K562 (cell line): ENCODE data around the gene NEK2. TPM values are rescaled to one million over a fixed set of nuclear protein-coding genes. Genes with fewer than 3 reads are reported as not detected.

Experiments used
- ARID1B ChIP-seq: fragments of 450-650 bp; IDR thresholded peaks from 2 replicates; pipeline ENCODE4 v1.6.1; 2016; ENCODE audit warnings: antibody characterized with exemption, mild to moderate bottlenecking, inconsistent platforms
- CC2D1A ChIP-seq: fragments of 450-650 bp; IDR thresholded peaks from 2 replicates; pipeline ENCODE4 v1.6.1; 2017; ENCODE audit warnings: mild to moderate bottlenecking
- E2F5 ChIP-seq: sonication (generic); formaldehyde crosslinking; IDR thresholded peaks from 2 replicates; pipeline ENCODE4 v1.8.0; 2022; ENCODE audit warnings: mild to moderate bottlenecking, missing genetic modification reagents
- E2F8 ChIP-seq: fragments of 450-650 bp; IDR thresholded peaks from 2 replicates; pipeline ENCODE4 v1.7.1; 2018; ENCODE audit warnings: mild to moderate bottlenecking, low read depth; ENCODE audit not compliant: partially characterized antibody
- ESRRA ChIP-seq: fragments of 450-650 bp; IDR thresholded peaks from 2 replicates; pipeline ENCODE4 v1.6.1; 2014; ENCODE audit warnings: low read depth, mild to moderate bottlenecking, moderate library complexity, borderline replicate concordance
- HMGXB4 ChIP-seq: sonication (generic); formaldehyde crosslinking; IDR thresholded peaks from 2 replicates; pipeline ENCODE4 v1.8.1; 2023; ENCODE audit warnings: mild to moderate bottlenecking, missing genetic modification reagents
- HNRNPH1 ChIP-seq: fragments of 200-400 bp; formaldehyde crosslinking; optimal IDR thresholded peaks from 2 replicates; pipeline ENCODE3; 2017; ENCODE audit warnings: low read depth, mild to moderate bottlenecking, low read length, moderate library complexity
- NRF1 ChIP-seq, 2 experiments: fragments of 450-650 bp; IDR thresholded peaks in 1 of 2; conservative IDR thresholded peaks in 1 of 2; 2 replicates each; pipeline ENCODE4 v1.6.1; 2014; ENCODE audit warnings: mild to moderate bottlenecking in 2 of 2
- RREB1 ChIP-seq: fragments of 250-450 bp; sonication (Bioruptor Pico); IDR thresholded peaks from 2 replicates; pipeline ENCODE4 v1.4.0; 2020
- TAF1 ChIP-seq: IDR thresholded peaks from 2 replicates; pipeline ENCODE4 v1.6.1; 2011; ENCODE audit warnings: mild to moderate bottlenecking, low read length, moderate library complexity; ENCODE audit not compliant: insufficient read depth, control insufficient read depth, severe bottlenecking; ENCODE audit errors: extremely low read depth
- ZBTB26 ChIP-seq: fragments of 450-650 bp; formaldehyde crosslinking; IDR thresholded peaks from 2 replicates; pipeline ENCODE4 v1.4.0; 2022; ENCODE audit warnings: missing genetic modification characterization
- ZEB2 ChIP-seq: fragments of 450-650 bp; IDR thresholded peaks from 2 replicates; pipeline ENCODE4 v1.6.1; 2016
- ZKSCAN3 ChIP-seq: fragments of 250-450 bp; sonication (Bioruptor Pico); IDR thresholded peaks from 2 replicates; pipeline ENCODE4 v1.4.0; 2020
- ZNF224 ChIP-seq: sonication (generic); formaldehyde crosslinking; IDR thresholded peaks from 2 replicates; pipeline ENCODE4 v1.8.0; 2022; ENCODE audit warnings: mild to moderate bottlenecking, missing genetic modification reagents
- ZNF507 ChIP-seq: conservative IDR thresholded peaks from 2 replicates; pipeline ENCODE4 v1.6.1; 2017; ENCODE audit warnings: missing genetic modification characterization, missing compliant biosample characterization
- ZNF764 ChIP-seq: fragments of 250-450 bp; sonication (Bioruptor Pico); IDR thresholded peaks from 2 replicates; pipeline ENCODE4 v1.4.0; 2020; ENCODE audit warnings: low read depth, mild to moderate bottlenecking, moderate library complexity
- ZNF780A ChIP-seq: fragments of 250-450 bp; sonication (Bioruptor Pico); IDR thresholded peaks from 2 replicates; pipeline ENCODE4 v1.5.0; 2021; ENCODE audit warnings: mild to moderate bottlenecking
- polyA plus RNA-seq, 8 experiments: library from polyadenylated mRNA; depleted of rRNA in 4 of 8; stranded (reverse) in 5 of 8; unstranded in 3 of 8; fragments of >200 nt; fragmentation: Nextera tagmentation in 2 of 8; fragmentation: Illumina TruSeq in 1 of 8; extraction: Ambion mirVana in 2 of 8; extraction: Trizol in 1 of 8; gene quantifications; 2 replicates each; pipeline versions ENCODE4 v1.2.1 to v1.2.3, GENCODE V29; 2011 to 2014; ENCODE audit warnings: inconsistent platforms in 1 of 8, missing spikeins in 1 of 8
- total RNA-seq, 7 experiments: library from RNA; depleted of rRNA in 6 of 7; stranded (reverse); fragments of >200 nt in 6 of 7; fragmentation: Illumina TruSeq in 2 of 7; extraction: Trizol in 2 of 7; gene quantifications; 2 replicates each; pipeline versions ENCODE4 v1.2.1 to v1.2.3, GENCODE V29; 2011 to 2021; ENCODE audit warnings: low replicate concordance in 1 of 7

The NEK2 gene
- total and polyA plus RNA-seq, 9 of the 15 experiments (the other 6 are each of a cell fraction or from before 2014, with no cell fraction given) = 30.0 to 74.7 (median 66.4) TPM

GRCh38 chr1:211613951-211614350 is 61.5 kb downstream of the NEK2 start (continued):
- TF ChIP-seq HMGXB4 (CRISPR knock-in tag) (no peak), ZKSCAN3 (no peak), HNRNPH1 (no peak), ZEB2 (no peak), ZBTB26 (CRISPR knock-in tag) (no peak), ZNF764 (CRISPR knock-in tag) (no peak), E2F8 (no peak), NRF1 (conservative IDR thresholded peaks at IDR 0.05 in 1 of 2, IDR thresholded peaks at IDR 0.05 in 1 of 2) (no peak), RREB1 (CRISPR knock-in tag) (no peak), ARID1B (peak; percentile 84), TAF1 (peak; percentile 1), E2F5 (CRISPR knock-in tag) (no peak), ZNF224 (CRISPR knock-in tag) (no peak), ESRRA (no peak; the same call in 1 of the 2 replicates), ZNF507 (tag) (no peak), CC2D1A (no peak), ZNF780A (CRISPR knock-in tag) (no peak)
